GM04504 (cell line): Measurements from ENCODE around the gene ANKRD36C.
"Not testable (repeated sequence)": the region's sequence is repeated elsewhere in the genome, so short reads cannot be mapped to it uniquely, and the experiment has no call there.

Experiments used
- DNase-seq: peaks from one replicate; pipeline ENCODE4 v3.0.0-alpha.2; 2012; ENCODE audit warnings: low read depth

The ANKRD36C gene

GRCh38 chr2:95991351-95992094 lies at the start of gene ANKRD36C:
Gene ANKRD36C, minus strand, starts transcription at chr2:95991824. Its CDS starts 116 bp downstream, at chr2:95991708.
- peak; percentile 5 for DNase-seq

GRCh38 chr2:96035554-96035953 lies 43.9 kb upstream of the ANKRD36C start:
- not testable (repeated sequence) for DNase-seq

DNA sequence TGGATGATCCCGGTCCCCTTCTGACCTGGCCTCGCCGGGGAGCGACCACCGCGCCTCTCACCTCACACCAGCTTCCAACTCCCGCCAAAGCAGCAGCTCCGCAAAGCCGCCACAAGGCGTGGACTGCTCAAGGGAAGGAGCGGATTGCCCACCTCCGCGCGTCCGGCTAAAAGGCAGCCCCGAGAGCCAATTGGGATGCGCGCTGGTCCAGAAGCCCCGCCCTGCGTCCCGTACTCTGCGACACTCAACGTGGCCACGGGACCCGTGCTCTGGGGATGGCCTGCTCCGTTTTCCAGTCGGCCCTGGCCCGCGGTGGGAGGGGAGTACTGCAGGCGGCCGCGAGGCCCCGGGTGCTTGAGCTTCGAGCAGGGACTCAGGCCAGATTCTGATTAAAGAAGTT lies 43.2 kb upstream of the ANKRD36C start, which contains the start of gene GPAT2:
Gene GPAT2 (minus strand): TSS at position 125 of the 400 bp plus-strand sequence. CDS start 2,557 bp downstream, outside the sequence.
- not testable (repeated sequence) for DNase-seq

- DNase-seq = not testable (repeated sequence)
Observed at GRCh38 chr2:96033997-96034396, 42.4 kb upstream of the ANKRD36C start.

GRCh38 chr2:96027725-96028325 lies 36.2 kb upstream of the ANKRD36C start:
- DNase-seq = not testable (repeated sequence)

DNA sequence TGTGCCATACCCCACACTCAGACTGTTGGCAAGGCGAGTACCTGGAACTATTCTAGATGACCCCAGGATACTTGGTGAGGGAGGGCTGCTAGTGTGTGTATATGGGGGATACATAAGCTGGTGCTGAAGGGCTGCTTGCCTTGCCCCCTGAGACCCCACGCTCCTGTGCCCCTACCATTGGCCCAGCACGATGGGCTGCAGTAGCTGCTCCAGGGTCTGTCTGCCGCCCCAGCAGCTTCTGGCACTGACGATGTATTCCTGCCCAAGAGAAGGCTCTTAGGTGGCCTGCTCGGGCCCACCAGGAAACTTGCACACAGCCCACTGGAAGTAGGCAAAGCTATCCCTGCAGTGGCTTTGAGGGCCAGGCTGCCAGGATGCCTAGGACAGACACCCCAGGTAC lies 34.1 kb upstream of the ANKRD36C start:
- not testable (repeated sequence) for DNase-seq

- no peak for DNase-seq
Observed at GRCh38 chr2:96025194-96025492, 33.5 kb upstream of the ANKRD36C start.

- no peak for DNase-seq
Observed at GRCh38 chr2:96024336-96025193, 32.9 kb upstream of the ANKRD36C start.

DNA sequence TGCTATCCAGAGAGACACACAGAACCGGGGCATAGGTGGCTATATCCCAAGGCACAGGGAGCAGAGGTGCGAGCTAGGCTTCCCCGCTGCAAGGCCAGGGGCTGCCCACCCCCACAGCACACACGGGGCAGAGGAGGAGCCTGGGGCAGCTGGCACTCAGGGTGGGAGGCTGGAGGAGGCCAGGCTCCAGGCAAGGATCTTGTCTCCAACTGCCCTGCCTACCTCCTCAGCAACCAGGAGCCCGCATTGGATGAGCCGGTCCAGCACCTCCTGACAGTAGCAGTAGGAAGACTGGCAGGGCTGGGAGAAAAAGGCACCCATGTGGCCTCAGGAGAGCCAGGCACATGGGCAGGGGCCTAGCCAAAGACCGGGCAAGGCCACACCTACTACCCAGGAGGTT lies 32.1 kb upstream of the ANKRD36C start:
- DNase-seq = not testable (repeated sequence)

- peak; percentile 47 for DNase-seq
Observed at GRCh38 chr2:96022701-96023447, 31.2 kb upstream of the ANKRD36C start.

DNA sequence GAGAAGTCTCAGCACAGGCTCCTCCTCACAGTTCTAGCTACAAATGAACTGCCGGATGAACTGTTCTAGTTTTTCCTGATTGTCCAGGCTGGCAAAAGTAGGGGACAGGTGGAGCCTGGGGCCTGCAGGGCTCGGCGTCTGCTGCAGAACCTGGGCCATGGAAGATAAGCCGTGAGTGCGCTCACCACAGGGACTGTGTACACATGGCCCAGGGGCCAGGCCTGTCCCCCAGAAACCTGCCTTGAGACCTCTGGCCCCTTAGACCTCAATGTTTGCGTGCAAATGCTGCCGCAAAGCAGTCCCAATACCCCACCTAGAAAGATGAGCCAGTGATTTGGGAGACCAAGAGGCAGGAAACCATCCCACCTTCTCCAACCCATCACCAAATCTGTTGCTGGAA lies 30.5 kb upstream of the ANKRD36C start:
- DNase-seq = not testable (repeated sequence)

- DNase-seq = not testable (repeated sequence)
Observed at GRCh38 chr2:96021142-96021541, 29.5 kb upstream of the ANKRD36C start.

- not testable (repeated sequence) for DNase-seq
Observed at GRCh38 chr2:96019909-96020590, 28.4 kb upstream of the ANKRD36C start.

GRCh38 chr2:96016321-96016720 lies 24.7 kb upstream of the ANKRD36C start:
- not testable (repeated sequence) for DNase-seq

- DNase-seq = not testable (repeated sequence)
Observed at GRCh38 chr2:96012792-96013264, 21.2 kb upstream of the ANKRD36C start.

GRCh38 chr2:96012086-96012791 lies 20.6 kb upstream of the ANKRD36C start:
- not testable (repeated sequence) for DNase-seq

- DNase-seq = not testable (repeated sequence)
Observed at GRCh38 chr2:96011129-96011455, 19.5 kb upstream of the ANKRD36C start.

DNA sequence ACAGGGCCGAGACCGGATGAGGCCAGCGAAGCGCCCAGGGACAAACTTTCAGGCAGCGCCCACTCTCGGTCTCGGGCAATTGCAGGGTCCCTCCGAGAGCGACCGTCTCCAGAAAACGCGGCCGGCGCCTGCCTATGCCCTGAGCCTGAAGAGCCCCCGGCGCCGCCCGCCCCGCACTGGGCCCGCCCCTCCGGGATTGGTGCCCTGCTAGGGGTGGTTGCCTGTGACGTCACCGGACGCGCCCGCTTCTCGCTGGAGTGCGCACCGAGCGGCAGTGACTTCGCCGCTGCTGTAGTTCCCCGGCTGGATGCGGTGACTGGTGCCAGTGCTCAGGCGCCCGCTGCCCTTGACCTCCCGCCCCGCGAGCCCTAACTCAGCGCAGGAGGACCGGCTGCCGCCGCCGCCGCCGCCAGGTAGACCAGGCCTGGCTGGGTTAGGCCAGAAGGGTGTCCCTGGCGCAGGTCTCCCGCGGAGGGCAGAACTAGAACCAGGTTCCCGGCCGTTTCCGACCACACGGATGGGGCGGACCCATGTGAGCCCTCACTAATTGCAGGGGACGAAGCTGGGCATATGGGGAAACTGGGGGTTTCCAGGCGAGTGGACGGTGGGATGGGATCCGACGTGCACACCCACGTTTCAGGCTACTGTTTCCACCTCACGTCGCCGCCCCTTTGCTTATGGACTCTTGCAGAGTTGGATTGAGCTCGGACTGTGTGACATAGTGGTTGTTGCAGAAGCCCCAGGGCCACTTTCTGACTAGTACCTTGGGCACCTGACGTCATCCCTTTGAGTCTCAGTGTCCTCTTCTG lies 18.9 kb upstream of the ANKRD36C start:
- not testable (repeated sequence) for DNase-seq

DNA sequence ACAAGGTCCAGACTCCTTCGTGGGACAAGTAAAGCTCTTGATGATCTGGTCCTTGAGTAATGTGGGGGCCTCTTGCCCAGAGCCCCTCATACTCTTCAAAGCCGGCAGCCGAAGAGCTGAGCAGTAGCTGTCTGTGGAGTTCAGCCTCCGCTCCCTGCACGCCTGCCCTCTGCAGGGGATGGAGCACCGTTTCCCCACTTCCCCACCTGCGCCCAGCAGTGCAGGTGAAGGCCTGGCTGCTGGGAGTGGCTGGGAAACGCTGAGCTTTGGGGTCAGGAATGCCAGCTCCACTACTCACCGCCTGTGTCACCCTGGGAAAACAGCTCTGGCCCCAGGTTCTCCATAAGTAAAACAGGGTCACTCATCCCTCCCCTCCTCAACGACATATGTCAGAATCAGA lies 18.2 kb upstream of the ANKRD36C start:
- not testable (repeated sequence) for DNase-seq

GRCh38 chr2:96008051-96008450 lies 16.4 kb upstream of the ANKRD36C start:
- not testable (repeated sequence) for DNase-seq
